Measurements from ENCODE around the gene TNFAIP1. TPM values are rescaled to one million over a fixed set of nuclear protein-coding genes. Genes with fewer than 3 reads are reported as not detected.

The TNFAIP1 gene
- total RNA-seq, 4 donors from 2014 or later: 18.2 to 67.1 (median 38.4) TPM

- Histone ChIP-seq H3K27ac (no peak overlapping the region), H3K36me3 (no peaks in the 10 kb centered on the region), H3K4me1 (peaks cover 0 to 3% of the 10 kb centered on the region in 2 donors), H3K27me3 (no peaks in the 10 kb centered on the region), H3K9me3 (no peaks in the 10 kb centered on the region), H3K4me3 (no peak overlapping the region)
- intact Hi-C loops (cut with DNase I; ENCODE audit: low total_unique reads): no loop called here
- no peak for DNase-seq
- TF ChIP-seq CTCF (IDR thresholded peaks at IDR 0.05) (no peak), POLR2A (IDR thresholded peaks at IDR 0.05) (no peak)
These were observed 19.5 kb upstream of the TNFAIP1 start for GRCh38 chr17:28315846-28316705.

DNA sequence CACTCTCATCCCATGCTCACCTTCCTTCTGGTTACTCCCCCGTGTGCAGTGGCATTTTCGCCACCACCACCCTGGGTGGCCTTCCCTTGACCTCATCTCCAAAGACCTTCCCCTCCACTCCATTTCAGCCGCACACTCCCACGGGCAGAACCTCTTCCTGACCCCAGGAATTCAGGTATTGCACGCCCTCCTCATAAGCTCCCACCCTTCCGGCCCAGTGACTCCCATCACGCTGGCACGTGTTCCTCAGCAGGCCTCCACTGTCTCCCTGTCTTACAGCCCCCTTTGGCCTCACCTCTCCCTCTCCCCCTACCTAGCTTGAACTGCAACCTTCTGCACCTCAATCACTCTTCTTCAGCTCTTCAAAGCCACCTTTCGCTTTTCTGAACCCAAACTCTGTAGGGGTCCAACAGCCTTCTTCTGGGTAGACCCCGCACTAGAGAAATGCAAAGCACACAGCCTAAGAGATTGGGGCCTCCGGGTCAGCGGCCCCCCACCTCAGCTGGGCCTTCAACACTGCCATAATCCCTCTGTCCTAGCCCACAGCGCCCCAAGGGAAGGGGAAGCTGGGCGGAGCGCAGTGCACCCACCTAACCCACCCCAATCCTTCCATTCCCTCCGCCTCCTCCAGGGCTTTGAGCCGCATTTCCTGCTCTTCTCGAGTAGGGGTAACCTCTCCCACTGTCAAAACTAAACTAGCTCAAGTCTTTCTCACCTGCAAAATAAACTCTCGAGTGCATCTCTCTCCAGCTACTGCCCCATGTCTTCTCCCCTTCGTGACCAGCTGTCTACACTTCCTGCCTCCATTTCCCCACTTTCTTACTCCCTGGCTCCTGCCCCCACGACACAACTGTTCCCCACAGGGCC, 18.2 kb upstream of the TNFAIP1 start:
- no peaks in the 10 kb centered on the region for H3K36me3 ChIP-seq
- TF ChIP-seq CTCF (IDR thresholded peaks at IDR 0.05) (no peak), POLR2A (IDR thresholded peaks at IDR 0.05) (no peak)
- H3K27me3 ChIP-seq: no peaks in the 10 kb centered on the region
- no peak overlapping the region for H3K4me3 ChIP-seq
- H3K27ac ChIP-seq: no peak overlapping the region
- H3K4me1 ChIP-seq: peaks cover 0 to 3% of the 10 kb centered on the region in 2 donors
- intact Hi-C loops (cut with DNase I; ENCODE audit: low total_unique reads): no loop called here
- no peak for DNase-seq
- no peaks in the 10 kb centered on the region for H3K9me3 ChIP-seq

DNA sequence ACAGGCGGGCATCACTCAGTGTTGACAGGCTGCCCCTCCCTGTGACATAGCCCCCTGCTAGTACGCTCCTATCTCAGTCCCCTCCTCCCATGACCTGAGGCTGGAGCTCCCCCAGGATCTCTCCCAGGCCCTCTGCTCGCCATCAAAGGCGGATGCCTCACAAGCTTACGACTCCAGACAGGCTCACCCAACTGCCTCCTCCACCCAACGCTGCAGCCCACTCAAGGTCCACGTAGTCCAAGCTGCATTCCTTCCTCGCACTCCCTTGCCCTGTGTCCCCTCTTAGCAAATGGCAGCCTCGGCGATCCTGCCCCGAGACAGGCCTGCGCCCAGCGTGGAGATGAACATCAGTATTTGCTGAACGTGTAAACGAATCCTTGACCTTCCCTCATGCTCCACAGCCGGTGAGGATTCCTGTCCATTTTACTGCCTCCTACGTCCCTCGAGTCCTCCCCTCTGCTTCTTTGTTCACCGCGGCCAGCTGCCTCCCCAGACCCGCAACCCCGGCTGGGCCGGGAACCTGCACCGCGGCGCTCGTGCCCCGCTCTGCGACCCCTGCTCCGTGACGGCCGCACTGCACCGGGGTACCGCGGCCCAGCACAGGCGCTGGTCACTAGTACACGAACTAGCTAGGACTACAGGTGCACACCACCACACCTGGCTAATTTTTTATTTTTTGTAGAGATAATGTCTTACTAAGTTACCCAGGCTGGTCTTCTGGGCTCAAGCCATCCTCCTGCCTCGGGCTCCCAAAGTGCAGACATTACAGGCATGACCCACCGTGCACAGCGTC, 17.4 kb upstream of the TNFAIP1 start:
- Histone ChIP-seq H3K4me1 (peaks cover 0 to 3% of the 10 kb centered on the region in 2 donors), H3K9me3 (no peaks in the 10 kb centered on the region), H3K4me3 (peak overlapping the region; percentile 48 to 63), H3K27ac (peak overlapping the region in 1 of 2 donors; percentile 44), H3K36me3 (no peaks in the 10 kb centered on the region), H3K27me3 (no peaks in the 10 kb centered on the region)
- TF ChIP-seq CTCF (IDR thresholded peaks at IDR 0.05) (no peak), POLR2A (IDR thresholded peaks at IDR 0.05) (no peak)
- no peak for DNase-seq
- intact Hi-C loops (cut with DNase I; ENCODE audit: low total_unique reads): no loop called here

DNA sequence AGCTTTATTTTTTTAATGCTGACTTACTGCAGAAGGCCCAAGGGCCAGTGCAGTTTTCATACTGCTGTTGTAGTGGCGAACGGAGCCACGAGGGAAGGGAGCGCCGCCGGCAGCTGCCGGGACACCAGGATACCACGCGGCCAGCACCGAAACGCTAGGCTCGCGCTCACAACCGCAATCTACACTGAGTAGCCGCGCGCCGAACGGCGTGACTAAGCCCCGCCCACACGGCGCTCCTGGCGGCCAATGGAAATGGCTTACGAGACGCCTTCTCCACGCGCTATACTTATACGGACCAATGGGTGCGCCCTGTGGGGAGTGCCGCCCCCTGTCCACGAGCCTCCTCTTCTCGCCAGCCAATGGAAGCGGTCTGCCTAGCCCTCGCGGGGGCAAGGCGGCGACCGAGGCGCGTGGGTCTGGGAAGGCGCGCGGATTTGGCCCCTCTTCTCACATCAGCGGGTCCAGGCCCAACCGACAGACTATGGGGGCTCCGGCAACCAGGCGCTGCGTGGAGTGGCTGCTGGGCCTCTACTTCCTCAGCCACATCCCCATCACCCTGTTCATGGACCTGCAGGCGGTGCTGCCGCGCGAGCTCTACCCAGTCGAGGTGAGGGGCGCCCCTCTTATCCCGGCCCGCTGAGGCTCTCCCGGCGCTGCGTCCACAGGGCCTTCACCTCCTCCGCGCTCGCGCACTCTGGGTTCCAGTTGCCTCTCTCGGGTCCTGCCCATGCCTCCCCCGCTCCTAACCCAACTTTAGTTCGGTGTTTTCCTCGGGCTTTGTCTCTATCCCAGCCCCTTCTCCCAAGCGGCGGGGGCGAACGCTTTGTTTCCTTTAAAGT, 16.6 kb upstream of the TNFAIP1 start, which contains the start of gene TMEM97:
Gene TMEM97, plus strand, starts transcription at position 442 of the 839 bp plus-strand sequence. Its CDS starts 40 bp downstream, at position 482.
- Histone ChIP-seq H3K9me3 (no peaks in the 10 kb centered on the region), H3K4me1 (peaks cover 0 to 3% of the 10 kb centered on the region in 2 donors), H3K4me3 (peak within 1 kb of the TSS; percentile 48 to 63), H3K27me3 (no peaks in the 10 kb centered on the region), H3K36me3 (no peaks in the 10 kb centered on the region), H3K27ac (peak within 1 kb of the TSS; percentile 42 to 76)
- peak; percentile 94 for DNase-seq
- peak in 1 of 2 donors; percentile 33 for TF ChIP-seq POLR2A (IDR thresholded peaks at IDR 0.05)
- peak in 3 of 4 experiments; percentile 5 to 13 (median 9) for TF ChIP-seq CTCF (IDR thresholded peaks at IDR 0.05)
- intact Hi-C loops (cut with DNase I; ENCODE audit: low total_unique reads): no loop called here
